Memory B cell (primary cell): ENCODE results near the gene ARL8B.
"Not testable (repeated sequence)": the region's sequence is repeated elsewhere in the genome, so short reads cannot be mapped to it uniquely, and the experiment has no call there.

Experiments used
- ATAC-seq: fragments of 150-1000 bp; cut with Tn5 transposase; 2 replicates; pipeline ENCODE4 v1.10.0; 2021; ENCODE audit warnings: low read depth, mild to moderate bottlenecking, moderate library complexity
- DNase-seq, 2 donors: peaks; one replicate each; pipeline ENCODE4 v3.0.0; 2022; ENCODE audit warnings: low spot score in 2 of 2
- H3K27ac Mint-ChIP-seq: one replicate; pipeline ENCODE4 v1.8.0; 2022; ENCODE audit warnings: mild to moderate bottlenecking, moderate library complexity, mixed read lengths
- H3K27me3 Mint-ChIP-seq: one replicate; pipeline ENCODE4 v1.8.0; 2022; ENCODE audit warnings: mixed read lengths
- H3K36me3 Mint-ChIP-seq: one replicate; pipeline ENCODE4 v1.8.0; 2022; ENCODE audit warnings: mild to moderate bottlenecking, mixed read lengths
- H3K4me1 Mint-ChIP-seq: one replicate; pipeline ENCODE4 v1.8.0; 2022; ENCODE audit warnings: mixed read lengths
- H3K4me3 Mint-ChIP-seq: one replicate; pipeline ENCODE4 v1.8.0; 2022; ENCODE audit warnings: mild to moderate bottlenecking, moderate library complexity, mixed read lengths
- H3K9me3 Mint-ChIP-seq: one replicate; pipeline ENCODE4 v1.8.0; 2022; ENCODE audit warnings: mixed read lengths

Gene ARL8B

GRCh38 chr3:5096336-5097008 lies 25.6 kb upstream of the ARL8B start:
- ATAC-seq, result no peak
- Mint-ChIP-seq H3K4me3 (no peak overlapping the region), H3K27ac (no peak overlapping the region), H3K9me3 (no peaks in the 10 kb centered on the region), H3K27me3 (peaks cover 18% of the 10 kb centered on the region), H3K4me1 (no peaks in the 10 kb centered on the region), H3K36me3 (no peaks in the 10 kb centered on the region)
- no peak for DNase-seq

- Mint-ChIP-seq H3K4me1 (no peaks in the 10 kb centered on the region), H3K27ac (no peak overlapping the region), H3K27me3 (peaks cover 14% of the 10 kb centered on the region), H3K9me3 (no peaks in the 10 kb centered on the region), H3K4me3 (no peak overlapping the region), H3K36me3 (no peaks in the 10 kb centered on the region)
- DNase-seq (no peak), ATAC-seq (no peak)
These were observed 23.7 kb upstream of the ARL8B start for GRCh38 chr3:5098346-5098745.

GRCh38 chr3:5102532-5102931 lies 19.6 kb upstream of the ARL8B start:
- no peak for DNase-seq
- Mint-ChIP-seq H3K4me1 (no peaks in the 10 kb centered on the region), H3K9me3 (no peaks in the 10 kb centered on the region), H3K4me3 (no peak overlapping the region), H3K27me3 (peaks cover 8% of the 10 kb centered on the region), H3K36me3 (no peaks in the 10 kb centered on the region), H3K27ac (no peak overlapping the region)
- no peak for ATAC-seq

- peaks cover 4% of the 10 kb centered on the region for H3K27me3 Mint-ChIP-seq
- no peak overlapping the region for H3K27ac Mint-ChIP-seq
- no peaks in the 10 kb centered on the region for H3K9me3 Mint-ChIP-seq
- no peak for ATAC-seq
- no peaks in the 10 kb centered on the region for H3K36me3 Mint-ChIP-seq
- H3K4me1 Mint-ChIP-seq, result no peaks in the 10 kb centered on the region
- no peak overlapping the region for H3K4me3 Mint-ChIP-seq
- DNase-seq, result no peak
These were observed 18.3 kb upstream of the ARL8B start for GRCh38 chr3:5103743-5104142.

- ATAC-seq, result no peak
- H3K27me3 Mint-ChIP-seq, result no peaks in the 10 kb centered on the region
- H3K4me3 Mint-ChIP-seq, result no peak overlapping the region
- H3K9me3 Mint-ChIP-seq, result no peaks in the 10 kb centered on the region
- no peaks in the 10 kb centered on the region for H3K36me3 Mint-ChIP-seq
- no peaks in the 10 kb centered on the region for H3K4me1 Mint-ChIP-seq
- H3K27ac Mint-ChIP-seq, result no peak overlapping the region
- no peak for DNase-seq
These were observed 17.0 kb upstream of the ARL8B start for GRCh38 chr3:5105050-5105449.

- not testable (repeated sequence) for DNase-seq, ATAC-seq, H3K4me3 Mint-ChIP-seq, H3K27me3 Mint-ChIP-seq, H3K4me1 Mint-ChIP-seq, H3K36me3 Mint-ChIP-seq, H3K9me3 Mint-ChIP-seq, H3K27ac Mint-ChIP-seq
These were observed 15.7 kb upstream of the ARL8B start for GRCh38 chr3:5106371-5106770.

- ATAC-seq, H3K27ac Mint-ChIP-seq, H3K4me1 Mint-ChIP-seq, H3K4me3 Mint-ChIP-seq, H3K9me3 Mint-ChIP-seq, DNase-seq, H3K27me3 Mint-ChIP-seq, H3K36me3 Mint-ChIP-seq: not testable (repeated sequence)
These were observed 15.2 kb upstream of the ARL8B start for GRCh38 chr3:5106933-5107334.

- no peak overlapping the region for H3K4me3 Mint-ChIP-seq
- ATAC-seq, result no peak
- H3K4me1 Mint-ChIP-seq, result no peaks in the 10 kb centered on the region
- H3K9me3 Mint-ChIP-seq, result no peaks in the 10 kb centered on the region
- H3K27ac Mint-ChIP-seq, result no peak overlapping the region
- peaks cover 2% of the 10 kb centered on the region for H3K27me3 Mint-ChIP-seq
- DNase-seq, result no peak
- H3K36me3 Mint-ChIP-seq, result no peaks in the 10 kb centered on the region
These were observed 11.8 kb upstream of the ARL8B start for GRCh38 chr3:5110337-5110736.

GRCh38 chr3:5112043-5112442 lies 10.0 kb upstream of the ARL8B start:
- ATAC-seq, result no peak
- H3K4me1 Mint-ChIP-seq, result peaks cover 2% of the 10 kb centered on the region

GRCh38 chr3:5113726-5114125 lies 8.4 kb upstream of the ARL8B start:
- ATAC-seq, H3K4me1 Mint-ChIP-seq, H3K9me3 Mint-ChIP-seq, H3K4me3 Mint-ChIP-seq, H3K27me3 Mint-ChIP-seq, DNase-seq, H3K27ac Mint-ChIP-seq, H3K36me3 Mint-ChIP-seq: not testable (repeated sequence)

More at GRCh38 chr3:5112043-5112442, 10.0 kb upstream of the ARL8B start:
- Mint-ChIP-seq H3K9me3 (no peaks in the 10 kb centered on the region), H3K27me3 (peaks cover 2% of the 10 kb centered on the region), H3K4me3 (no peak overlapping the region), H3K27ac (no peak overlapping the region), H3K36me3 (no peaks in the 10 kb centered on the region)
- DNase-seq, result no peak

- Mint-ChIP-seq H3K36me3 (no peaks in the 10 kb centered on the region), H3K4me3 (no peak overlapping the region), H3K9me3 (no peaks in the 10 kb centered on the region), H3K27ac (no peak overlapping the region), H3K4me1 (peaks cover 2% of the 10 kb centered on the region), H3K27me3 (no peaks in the 10 kb centered on the region)
- DNase-seq (no peak), ATAC-seq (no peak)
These were observed 6.5 kb upstream of the ARL8B start for GRCh38 chr3:5115506-5116162.

GRCh38 chr3:5116538-5116937 lies 5.6 kb upstream of the ARL8B start:
- Mint-ChIP-seq H3K4me1 (peaks cover 2% of the 10 kb centered on the region), H3K27me3 (no peaks in the 10 kb centered on the region), H3K27ac (no peak overlapping the region), H3K4me3 (no peak overlapping the region), H3K36me3 (no peaks in the 10 kb centered on the region), H3K9me3 (no peaks in the 10 kb centered on the region)
- no peak for DNase-seq
- no peak for ATAC-seq

GRCh38 chr3:5120446-5120845 lies 1.6 kb upstream of the ARL8B start:
- DNase-seq, result no peak
- Mint-ChIP-seq H3K27ac (no peak overlapping the region), H3K4me3 (no peak overlapping the region), H3K4me1 (peaks cover 23% of the 10 kb centered on the region), H3K27me3 (no peaks in the 10 kb centered on the region), H3K9me3 (no peaks in the 10 kb centered on the region), H3K36me3 (no peaks in the 10 kb centered on the region)
- ATAC-seq, result no peak

GRCh38 chr3:5122741-5123706 lies 932 bp downstream of the ARL8B start:
- Mint-ChIP-seq H3K9me3 (no peaks in the 10 kb centered on the region), H3K36me3 (peaks cover 2% of the 10 kb centered on the region), H3K27ac (peak overlapping the region; percentile 90), H3K4me1 (peaks cover 25% of the 10 kb centered on the region), H3K27me3 (no peaks in the 10 kb centered on the region), H3K4me3 (peak overlapping the region; percentile 78)
- ATAC-seq (peak; percentile 28), DNase-seq (peak in 1 of 2 donors; percentile 24)
